K562 (cell line): Measurements from ENCODE around the gene GDAP2. TPM values are rescaled to one million over a fixed set of nuclear protein-coding genes. Genes with fewer than 3 reads are reported as not detected.

Experiments
- ATAC-seq: fragments of 200-7000 bp; cut with Tn5 transposase; 3 replicates; pipeline ENCODE4 v1.9.1; 2020; ENCODE audit warnings: moderate library complexity
- BruUV-seq: library from RNA; stranded (reverse); fragments of 400-500 nt; replicated peaks from 2 replicates; lab custom pipeline; 2021; lab: Mats Ljungman, UMichigan
- CTCF ChIA-PET: fragments of 300-600 bp; formaldehyde crosslinking; extraction: SDS; loops from one replicate; lab custom pipeline; 2021; ENCODE audit warnings: low intra/inter-chr PET ratio; lab: Yijun Ruan, JAX
- POLR2A ChIA-PET: fragments of 300-600, 350-650 bp; sonication (Branson Sonifier 250); formaldehyde crosslinking; extraction: SDS; loops from one replicate; lab custom pipeline; 2021; ENCODE audit warnings: antibody characterized with exemption, inconsistent platforms; lab: Yijun Ruan, JAX
- DNase-seq, 4 experiments: peaks; one replicate each; pipeline versions ENCODE4 v3.0.0 to v3.0.0-alpha.2; 2011 to 2018; ENCODE audit warnings: low spot score in 3 of 4, mixed read lengths in 3 of 4; ENCODE audit errors: extremely low read depth in 1 of 4
- FAIRE-seq: peaks from 2 replicates; lab custom pipeline; 2011; peaks lifted over from hg19 to GRCh38; lab: Jason Lieb, UNC
- H2AFZ ChIP-seq: 2 replicates; pipeline ENCODE4 v1.6.0; 2011; ENCODE audit warnings: low read depth, low read length, control low read depth, inconsistent platforms
- H3K27ac ChIP-seq: fragments of 200-600 bp; 3 replicates; pipeline ENCODE4 v1.8.0; 2011; ENCODE audit warnings: low read depth, mild to moderate bottlenecking, control low read depth, inconsistent platforms, low read length, moderate library complexity, mixed read lengths; ENCODE audit errors: extremely low read depth
- H3K27me3 ChIP-seq, 2 experiments: fragments of 300-600 bp in 1 of 2; 2 replicates in 1 of 2; 3 replicates in 1 of 2; pipeline versions ENCODE4 v1.6.0 to v1.8.0; 2011; ENCODE audit warnings: inconsistent platforms in 2 of 2, low read length in 2 of 2, mild to moderate bottlenecking in 1 of 2, mixed read lengths in 1 of 2, moderate library complexity in 1 of 2; ENCODE audit not compliant: control insufficient read depth in 2 of 2, insufficient read depth in 2 of 2
- H3K36me3 ChIP-seq: fragments of 300-600 bp; 3 replicates; pipeline ENCODE4 v1.8.0; 2011; ENCODE audit warnings: mild to moderate bottlenecking, low read length, inconsistent platforms; ENCODE audit not compliant: control insufficient read depth, insufficient read depth
- H3K4me1 ChIP-seq, 2 experiments: fragments of 200-600 bp in 1 of 2; replicated peaks in 1 of 2; 2 replicates in 1 of 2; 3 replicates in 1 of 2; pipeline versions ENCODE4 v1.5.1 to v1.8.0; 2011; ENCODE audit warnings: inconsistent platforms in 2 of 2, low read length in 2 of 2, mild to moderate bottlenecking in 1 of 2, mixed read lengths in 1 of 2, moderate library complexity in 1 of 2; ENCODE audit not compliant: control insufficient read depth in 2 of 2, insufficient read depth in 2 of 2
- H3K4me2 ChIP-seq: 2 replicates; pipeline ENCODE4 v1.6.1; 2011; ENCODE audit warnings: low read length, control low read depth, inconsistent platforms, mixed read lengths; ENCODE audit not compliant: insufficient read depth
- H3K4me3 ChIP-seq: fragments of 200-600 bp; sonication (generic), shearing (Covaris generic); 2 replicates; pipeline ENCODE4 v1.5.1; 2016; ENCODE audit warnings: control low read depth, inconsistent platforms
- H3K79me2 ChIP-seq: fragments of 200-600 bp; 3 replicates; pipeline ENCODE4 v1.8.0; 2011; ENCODE audit warnings: low read length, inconsistent platforms; ENCODE audit not compliant: control insufficient read depth, insufficient read depth
- H3K9ac ChIP-seq, 2 experiments: 2 replicates each; pipeline versions ENCODE4 v1.6.0 to v1.6.1; 2011; ENCODE audit warnings: low read depth in 2 of 2, low read length in 2 of 2, control low read depth in 1 of 2, inconsistent platforms in 1 of 2, mild to moderate bottlenecking in 1 of 2, mixed read lengths in 1 of 2; ENCODE audit not compliant: insufficient read depth in 1 of 2
- H3K9me1 ChIP-seq: one replicate; pipeline ENCODE4 v1.6.0; 2011; ENCODE audit warnings: inconsistent platforms, mild to moderate bottlenecking, low read length, moderate library complexity; ENCODE audit not compliant: control insufficient read depth, insufficient read depth
- H3K9me3 ChIP-seq: replicated peaks from 2 replicates; pipeline ENCODE4 v1.5.1; 2011; ENCODE audit warnings: low read depth, low read length, inconsistent platforms; ENCODE audit not compliant: control insufficient read depth, insufficient read depth
- H4K20me1 ChIP-seq: replicated peaks from 2 replicates; pipeline ENCODE4 v1.6.1; 2011; ENCODE audit warnings: low read length, inconsistent platforms, mixed read lengths; ENCODE audit not compliant: control insufficient read depth, insufficient read depth
- BHLHE40 ChIP-seq: IDR thresholded peaks from 2 replicates; pipeline ENCODE4 v1.6.1; 2011; ENCODE audit warnings: low read length, improper control_type of control experiment
- GTF2A2 ChIP-seq: IDR thresholded peaks from 2 replicates; pipeline ENCODE4 v1.6.1; 2016; ENCODE audit warnings: mild to moderate bottlenecking, missing genetic modification characterization, missing compliant biosample characterization
- MTA2 ChIP-seq: fragments of 450-650 bp; IDR thresholded peaks from 2 replicates; pipeline ENCODE4 v1.6.1; 2016; ENCODE audit warnings: low read depth
- NR0B1 ChIP-seq: fragments of 450-650 bp; IDR thresholded peaks from one replicate; pipeline ENCODE4 v1.6.1; 2018; ENCODE audit warnings: mild to moderate bottlenecking, moderate library complexity; ENCODE audit not compliant: partially characterized antibody
- SFPQ ChIP-seq: fragments of 200-400 bp; formaldehyde crosslinking; IDR thresholded peaks from 2 replicates; pipeline ENCODE4 v1.6.1; 2017; ENCODE audit warnings: mild to moderate bottlenecking, low read depth, low read length, moderate library complexity
- SIN3B ChIP-seq: fragments of 450-650 bp; IDR thresholded peaks from 2 replicates; pipeline ENCODE4 v1.6.1; 2017; ENCODE audit warnings: low read depth, mild to moderate bottlenecking, moderate library complexity
- STAT5A ChIP-seq: IDR thresholded peaks from 2 replicates; pipeline ENCODE4 v1.6.1; 2012; ENCODE audit warnings: low read length, inconsistent platforms, borderline replicate concordance
- XRCC3 ChIP-seq: fragments of 450-650 bp; IDR thresholded peaks from 2 replicates; pipeline ENCODE4 v1.6.1; 2017; ENCODE audit warnings: mild to moderate bottlenecking, moderate library complexity
- ZBTB2 ChIP-seq: fragments of 450-650 bp; IDR thresholded peaks from 2 replicates; pipeline ENCODE4 v1.6.1; 2016; ENCODE audit warnings: antibody characterized with exemption
- ZBTB43 ChIP-seq: sonication (generic); formaldehyde crosslinking; IDR thresholded peaks from 2 replicates; pipeline ENCODE4 v1.8.0; 2023; ENCODE audit warnings: mild to moderate bottlenecking, missing genetic modification reagents
- in situ Hi-C: fragments of 300-500 bp; cut with MboI; formaldehyde crosslinking; loops from 4 replicates; pipeline ENCODE4 v1.15.0; 2018; ENCODE audit warnings: inconsistent platforms, mixed read lengths
- intact Hi-C: fragments of 100-400 bp; cut with micrococcal nuclease; formaldehyde crosslinking; loops from 2 replicates; pipeline ENCODE4 v1.14.2; 2022
- polyA plus RNA-seq, 8 experiments: library from polyadenylated mRNA; depleted of rRNA in 4 of 8; stranded (reverse) in 5 of 8; unstranded in 3 of 8; fragments of >200 nt; fragmentation: Nextera tagmentation in 2 of 8; fragmentation: Illumina TruSeq in 1 of 8; extraction: Ambion mirVana in 2 of 8; extraction: Trizol in 1 of 8; gene quantifications; 2 replicates each; pipeline versions ENCODE4 v1.2.1 to v1.2.3, GENCODE V29; 2011 to 2014; ENCODE audit warnings: inconsistent platforms in 1 of 8, missing spikeins in 1 of 8
- total RNA-seq, 7 experiments: library from RNA; depleted of rRNA in 6 of 7; stranded (reverse); fragments of >200 nt in 6 of 7; fragmentation: Illumina TruSeq in 2 of 7; extraction: Trizol in 2 of 7; gene quantifications; 2 replicates each; pipeline versions ENCODE4 v1.2.1 to v1.2.3, GENCODE V29; 2011 to 2021; ENCODE audit warnings: low replicate concordance in 1 of 7

Gene GDAP2
- total and polyA plus RNA-seq, 9 of the 15 experiments (the other 6 are each of a cell fraction or from before 2014, with no cell fraction given): 4.1 to 23.1 (median 13.2) TPM

GRCh38 chr1:117919376-117919775, 10.0 kb downstream of the GDAP2 start (continued):
- TF ChIP-seq SFPQ: no peak
- TF ChIP-seq BHLHE40: no peak
- TF ChIP-seq MTA2: no peak

GRCh38 chr1:117911051-117911450, 18.4 kb downstream of the GDAP2 start:
- peaks cover 58% of the 10 kb centered on the region; the same call in 2 of the 3 replicates for H3K36me3 ChIP-seq
- no peak for ATAC-seq
- no peak overlapping the region for H3K4me2 ChIP-seq
- no peak for TF ChIP-seq GTF2A2
- no peak for TF ChIP-seq SIN3B
- no peak for TF ChIP-seq NR0B1
- TF ChIP-seq STAT5A: no peak
- TF ChIP-seq ZBTB2: no peak
- TF ChIP-seq ZBTB43 (CRISPR knock-in tag): no peak
- TF ChIP-seq XRCC3: no peak
- no peaks in the 10 kb centered on the region for H3K9me3 ChIP-seq
- H3K4me3 ChIP-seq: no peak overlapping the region
- H3K79me2 ChIP-seq: no peaks in the 10 kb centered on the region
- no peaks in the 10 kb centered on the region for H3K4me1 ChIP-seq
- in situ Hi-C loops (no loop called here), intact Hi-C loops (no loop called here)
- H2AFZ ChIP-seq: no peak overlapping the region
- POLR2A ChIA-PET: interaction anchor here (0.7 kb wide), 1 partner anchor 1149 kb away, joined by 3 read pairs; no protein-coding TSS in a partner anchor
- no peak for DNase-seq
- no peaks in the 10 kb centered on the region for H3K9me1 ChIP-seq
- no TSS peak for BruUV-seq
- FAIRE-seq: no peak
- no peak overlapping the region for H3K27ac ChIP-seq
- H3K27me3 ChIP-seq: no peaks in the 10 kb centered on the region
- no peak overlapping the region for H3K9ac ChIP-seq
- no peaks in the 10 kb centered on the region for H4K20me1 ChIP-seq
- CTCF ChIA-PET: no interaction called here
